NK-92 (cell line): ENCODE measurements around the gene WDR86.

ENCODE experiments used
- DNase-seq: peaks from one replicate; lab custom pipeline; 2025; ENCODE audit not compliant: unreplicated experiment; lab: John Stamatoyannopoulos, UW

The WDR86 gene

DNA sequence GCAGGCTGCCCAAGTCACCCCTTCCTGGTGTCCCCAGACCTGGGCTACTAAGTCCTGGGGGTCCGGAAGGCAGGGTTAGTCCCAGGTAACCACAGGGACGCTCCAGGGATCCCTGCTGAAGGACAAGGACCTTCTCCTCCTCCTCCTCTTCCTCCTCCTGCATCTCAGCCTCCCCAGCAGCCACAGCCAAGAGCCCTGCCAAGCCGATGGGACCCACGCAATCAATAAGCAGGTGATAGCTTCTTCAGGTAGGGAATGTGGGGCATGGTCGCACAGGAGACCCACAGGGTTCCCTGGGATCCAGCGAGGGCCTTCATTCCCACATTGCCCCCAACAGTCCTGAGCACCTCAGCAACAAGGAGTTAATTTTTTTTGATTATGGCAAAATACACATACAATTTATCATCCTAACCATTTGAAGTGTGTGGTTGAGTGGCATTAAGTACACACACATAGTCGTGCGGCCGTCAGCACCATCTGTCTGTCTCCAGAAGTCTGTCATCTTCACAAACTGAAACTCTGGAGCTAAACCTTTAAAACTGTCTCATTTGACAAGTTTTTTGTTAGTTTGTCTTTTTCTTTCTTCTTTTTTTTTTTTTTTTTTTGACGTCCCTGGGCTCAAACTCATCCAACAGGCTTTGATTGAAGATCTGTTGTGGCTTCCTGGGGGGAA lies 18.0 kb upstream of the WDR86 start:
- no peak for DNase-seq

DNA sequence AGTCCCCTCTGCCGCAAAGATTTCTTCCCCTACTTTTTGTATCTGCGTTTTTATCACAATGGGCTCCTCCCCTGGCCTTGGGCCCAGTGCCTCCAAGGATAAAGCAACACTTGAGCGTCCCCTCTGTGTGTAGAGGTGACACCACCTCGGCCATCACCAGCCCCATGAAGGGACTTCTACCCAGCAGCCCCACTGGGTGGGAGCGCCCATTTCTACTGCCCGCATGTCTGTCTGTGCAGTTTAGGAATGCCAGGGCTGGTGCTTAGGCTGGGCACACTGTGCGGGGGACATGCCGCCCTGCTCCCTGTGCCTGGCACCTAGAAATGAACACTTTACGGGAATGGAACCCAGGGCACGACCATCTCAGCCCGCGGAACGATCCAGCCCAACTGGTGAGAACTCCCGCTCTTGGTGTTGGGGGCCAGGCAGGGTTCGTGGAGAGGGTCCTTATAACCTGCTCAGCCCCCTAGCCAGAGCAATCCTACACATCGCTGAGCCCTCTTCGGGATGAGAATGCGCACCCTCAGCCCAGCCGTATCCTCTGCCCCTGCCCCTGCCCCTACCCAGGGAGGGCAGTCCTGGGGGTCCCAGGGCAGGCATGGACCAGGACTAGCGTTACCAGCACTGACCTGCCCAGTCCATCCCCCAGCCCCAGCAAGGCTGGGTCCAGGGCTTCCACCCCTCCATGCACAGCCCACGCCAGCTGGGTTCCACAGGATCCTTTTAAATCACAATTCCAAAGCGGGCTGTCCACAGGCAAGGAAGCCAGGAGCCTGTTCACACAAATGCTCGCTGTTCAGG lies 17.3 kb upstream of the WDR86 start:
- DNase-seq: no peak

DNA sequence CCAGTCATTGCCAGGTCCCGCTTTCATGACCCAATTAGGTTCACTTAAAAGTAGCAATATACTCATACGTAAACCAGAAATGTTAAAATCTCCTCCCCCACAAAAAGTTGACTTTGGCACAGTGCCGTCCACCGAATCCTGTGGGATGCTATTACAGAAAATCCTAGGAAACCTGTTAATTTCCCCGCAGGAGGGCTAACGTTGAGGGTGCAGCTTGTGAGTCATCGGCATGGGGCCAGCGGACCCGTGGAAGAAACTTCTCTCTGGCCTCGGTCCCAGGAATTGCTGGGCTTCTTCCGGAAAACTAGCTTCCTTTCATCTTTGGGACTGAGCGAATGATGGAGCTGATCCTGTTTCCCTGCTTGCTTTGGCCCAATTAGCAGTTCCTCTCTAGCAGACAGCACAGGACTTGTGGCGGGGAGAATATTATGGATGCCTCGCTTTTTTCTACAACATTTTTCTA lies 16.6 kb upstream of the WDR86 start:
- DNase-seq: no peak

DNA sequence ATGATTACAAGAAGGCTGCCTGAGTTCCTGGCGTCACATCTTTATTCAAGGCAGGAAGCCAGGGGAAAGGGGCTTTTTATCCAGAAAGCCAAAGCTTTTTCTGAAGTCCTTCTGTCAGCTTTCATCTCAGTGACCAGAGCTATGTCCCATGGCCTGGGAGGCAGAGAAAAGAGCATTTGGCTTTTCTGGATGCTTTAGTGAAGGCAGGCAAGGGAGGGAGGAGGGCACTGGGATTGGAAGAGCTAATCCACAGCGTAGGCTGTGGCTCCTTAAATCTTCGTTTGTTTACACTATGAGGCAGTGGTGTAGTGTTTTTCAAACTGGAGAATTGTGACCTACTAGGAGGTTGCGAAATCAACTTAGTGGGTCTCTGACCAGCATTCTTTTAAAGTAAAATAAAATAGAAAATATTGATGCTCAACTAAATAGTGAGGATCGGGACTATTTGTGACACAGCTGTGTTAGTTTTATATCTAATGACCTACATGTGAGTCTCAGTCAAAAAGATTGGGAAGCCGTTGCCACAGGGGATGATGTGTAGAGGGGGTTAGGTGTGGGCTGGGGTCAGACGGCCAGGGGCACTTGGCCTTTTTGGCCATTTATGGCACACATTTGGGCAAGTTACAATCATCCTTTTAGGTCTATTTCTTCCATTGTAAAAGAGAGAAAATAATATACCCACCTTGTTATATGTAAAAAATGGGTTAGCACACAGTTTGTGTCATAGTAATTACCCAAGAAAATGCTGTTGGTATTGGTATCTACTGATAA lies 16.0 kb upstream of the WDR86 start:
- DNase-seq: no peak

DNA sequence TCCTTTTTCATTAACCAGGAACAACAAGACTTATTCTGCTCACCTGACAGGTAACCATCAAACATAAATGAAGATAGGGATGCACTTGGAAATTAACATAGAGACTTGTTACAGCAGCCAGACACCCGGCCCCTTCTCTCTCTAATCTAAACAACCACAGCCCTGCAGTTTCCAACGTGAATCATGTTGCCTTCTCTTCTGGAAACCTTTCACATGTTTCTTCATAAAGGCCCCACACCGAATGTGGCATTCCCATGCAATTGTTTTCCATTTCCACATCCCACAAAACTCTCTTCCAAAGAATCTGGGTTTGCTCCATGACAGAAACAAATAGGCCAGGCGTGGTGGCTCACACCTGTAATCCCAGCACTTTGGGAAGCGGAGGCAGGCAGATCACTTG lies 15.0 kb upstream of the WDR86 start:
- no peak for DNase-seq

DNA sequence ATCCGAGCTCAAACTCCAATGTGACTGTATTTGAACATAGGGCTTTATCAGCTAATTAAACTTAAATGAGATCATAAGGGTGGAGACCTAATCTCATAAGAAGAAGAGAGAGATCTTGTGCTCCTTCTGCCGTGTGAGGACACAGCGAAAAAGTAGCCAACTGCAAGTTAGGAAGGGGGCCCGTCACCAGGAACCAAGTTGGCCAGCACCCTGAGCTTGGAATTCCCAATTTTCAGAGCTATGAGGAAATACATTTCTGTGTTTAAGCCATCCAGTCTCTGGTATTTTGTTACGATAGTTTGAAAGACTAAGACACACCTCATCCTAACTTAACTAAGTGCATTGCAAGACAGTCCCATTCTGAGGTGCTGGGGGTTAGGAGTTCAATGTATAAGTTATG lies 14.1 kb upstream of the WDR86 start:
- DNase-seq: no peak

DNA sequence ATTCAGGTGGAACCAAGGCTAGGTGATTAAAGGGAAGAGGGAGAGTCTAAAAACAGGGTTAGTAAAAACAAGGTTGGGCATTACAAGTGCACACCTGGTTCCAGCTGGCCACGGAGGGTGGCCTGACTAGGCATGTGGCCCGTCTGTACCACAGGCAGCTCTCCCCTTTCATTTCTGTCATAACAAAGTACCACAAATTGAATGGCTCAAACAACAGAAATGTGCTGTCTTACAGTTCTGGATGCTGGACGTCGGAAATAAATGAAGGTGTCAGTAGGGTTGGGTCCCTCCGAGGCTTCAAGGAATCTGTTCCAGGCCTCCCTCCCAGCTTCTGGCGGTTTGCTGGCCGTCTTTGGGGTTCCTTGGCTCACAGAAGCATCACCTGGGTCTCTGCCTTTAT lies 13.4 kb upstream of the WDR86 start:
- DNase-seq: no peak

DNA sequence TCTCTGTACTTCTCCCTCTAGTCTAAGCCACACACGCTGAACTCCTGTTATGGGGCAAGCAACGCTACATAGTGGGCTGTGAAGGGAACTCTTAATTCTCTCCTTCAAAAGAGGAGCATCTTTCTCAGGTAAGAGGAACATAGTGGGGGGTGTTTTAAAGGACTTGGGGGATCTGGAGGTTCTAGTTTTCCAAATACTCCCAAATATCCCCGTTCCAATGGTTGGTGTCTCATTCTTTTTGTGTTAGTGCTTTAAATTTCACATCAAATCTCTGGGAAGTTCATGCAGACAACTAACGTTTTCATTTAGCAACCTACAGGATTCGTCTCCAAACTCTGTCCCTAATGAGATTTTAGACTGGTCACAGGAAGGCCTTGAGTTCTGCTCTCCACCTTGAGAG lies 12.4 kb upstream of the WDR86 start:
- DNase-seq: no peak

DNA sequence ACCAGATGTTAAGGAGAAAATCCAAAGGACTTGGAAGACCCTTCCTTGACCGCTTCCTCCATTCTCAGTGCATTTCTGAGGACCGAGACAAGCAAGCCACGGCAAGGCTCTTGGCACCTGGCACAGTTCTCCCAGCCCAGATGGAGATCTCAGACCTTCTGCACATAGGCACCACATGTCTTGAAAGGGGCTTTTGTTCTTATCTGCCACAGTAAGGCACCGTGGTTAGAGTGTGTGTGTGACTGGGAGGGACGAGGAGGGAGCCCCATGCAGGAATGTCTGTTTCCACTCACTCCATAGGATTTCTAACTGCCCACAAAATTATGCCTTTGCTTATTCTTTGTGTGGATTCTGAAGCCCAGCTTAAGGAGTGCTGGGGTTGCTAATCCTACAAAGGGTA lies 10.3 kb upstream of the WDR86 start:
- no peak for DNase-seq

DNA sequence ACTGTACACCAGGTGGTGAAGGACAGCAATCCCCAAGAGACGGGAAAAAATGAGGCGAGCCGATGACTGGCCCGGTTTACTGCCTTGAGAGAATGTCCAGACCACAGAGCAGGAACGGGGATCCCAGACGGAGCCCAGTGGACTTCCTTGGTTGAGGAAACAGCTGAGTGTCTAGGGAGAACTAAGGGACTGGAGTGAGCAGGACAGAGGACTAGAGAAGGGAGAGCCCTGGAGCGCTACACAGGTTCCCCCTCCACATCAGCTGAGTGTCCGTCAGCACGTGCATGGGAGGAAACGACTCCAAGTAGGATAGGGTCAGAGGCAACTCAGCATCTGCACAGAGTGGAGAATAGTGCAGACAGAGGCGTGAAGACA lies 7.1 kb upstream of the WDR86 start:
- no peak for DNase-seq

DNA sequence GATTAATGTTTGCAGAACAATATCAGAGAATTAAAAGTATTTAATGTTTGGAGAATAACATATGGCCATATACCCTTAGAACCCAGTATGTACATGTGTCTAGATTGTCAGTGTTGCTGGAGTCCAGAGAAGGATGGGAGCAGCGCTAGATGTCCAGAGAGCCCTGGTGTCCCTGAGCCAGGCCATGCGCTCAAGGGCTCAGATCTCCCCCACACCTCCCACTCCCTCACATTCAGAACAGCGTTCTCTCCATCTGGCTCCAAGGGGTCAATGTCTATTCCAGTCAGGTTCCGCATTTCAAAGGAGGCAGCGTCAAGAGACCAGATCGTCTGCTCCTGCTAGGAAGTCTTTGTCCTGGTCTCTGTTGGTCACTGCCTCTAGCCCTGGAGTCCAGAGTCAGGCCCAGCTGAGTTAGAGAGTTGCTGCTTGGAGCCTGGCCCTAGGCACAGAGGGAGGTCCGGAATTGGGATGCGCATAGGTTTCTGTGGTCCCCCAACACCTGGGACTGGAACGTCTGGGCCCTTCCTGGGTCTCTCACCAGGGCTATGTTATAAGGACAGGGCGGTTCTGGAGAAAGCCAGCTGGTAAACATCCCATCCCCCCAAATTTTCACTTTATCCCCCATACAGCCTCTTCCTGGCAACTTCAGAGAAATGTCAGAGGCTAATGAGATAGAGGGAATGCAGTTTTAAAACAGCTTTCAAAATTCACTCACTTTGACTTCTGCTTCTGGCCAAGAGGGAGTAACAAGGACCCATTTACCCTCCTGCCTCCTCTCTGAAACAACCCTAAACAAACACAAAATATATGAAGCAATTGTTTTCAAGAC lies 6.5 kb upstream of the WDR86 start:
- DNase-seq: no peak

DNA sequence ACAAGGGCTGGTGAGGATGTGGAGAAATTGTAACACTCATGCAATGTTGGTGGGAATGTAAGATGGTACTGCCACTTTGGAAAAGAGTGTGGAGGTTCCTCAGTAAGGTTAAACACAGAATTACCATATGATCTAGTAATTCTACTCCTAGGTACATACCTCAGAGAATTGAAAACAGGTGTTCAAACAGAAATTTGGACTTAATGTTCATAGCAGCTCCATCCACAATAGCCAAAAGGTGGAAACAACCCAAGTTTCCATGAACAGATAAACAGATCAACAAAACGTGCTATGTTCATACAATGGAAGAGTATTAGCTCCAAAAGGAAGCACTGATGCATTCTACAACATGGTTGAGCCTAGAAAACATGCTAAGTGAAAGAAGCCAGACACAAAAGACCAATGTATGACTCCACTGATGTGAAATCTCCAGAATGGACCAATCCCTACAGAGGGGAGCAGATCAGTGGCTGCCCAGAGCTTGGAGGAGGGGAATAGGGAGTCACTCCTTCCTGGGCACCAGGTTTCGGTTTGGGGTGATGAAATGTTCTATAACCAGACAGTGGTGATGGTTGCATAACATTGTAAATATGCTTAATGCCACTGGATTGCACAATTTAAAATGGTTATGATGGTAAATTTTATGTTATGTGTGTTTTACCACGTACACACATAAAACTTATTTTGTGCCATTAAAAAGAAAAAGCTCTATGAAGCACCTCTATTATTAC lies 5.7 kb upstream of the WDR86 start:
- no peak for DNase-seq

DNA sequence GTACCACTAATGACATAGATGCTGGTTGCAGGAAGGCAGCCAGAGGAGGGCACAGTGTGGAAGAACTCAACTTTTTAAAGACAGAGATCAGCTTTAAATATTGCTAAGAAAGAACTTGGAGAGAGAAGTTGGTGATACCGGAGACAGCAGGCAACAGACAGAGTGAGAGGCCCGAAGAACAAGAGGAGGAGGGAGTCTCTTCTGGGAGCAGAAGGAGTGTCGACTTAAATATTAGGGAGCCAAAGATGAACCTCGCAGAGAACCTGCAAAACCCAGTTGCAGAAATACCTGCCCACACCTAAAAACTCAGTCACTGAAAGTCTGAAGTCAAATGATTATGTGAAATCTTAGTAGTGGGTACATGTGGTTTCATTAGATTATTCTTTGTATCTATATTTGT lies 3.4 kb upstream of the WDR86 start:
- no peak for DNase-seq

DNA sequence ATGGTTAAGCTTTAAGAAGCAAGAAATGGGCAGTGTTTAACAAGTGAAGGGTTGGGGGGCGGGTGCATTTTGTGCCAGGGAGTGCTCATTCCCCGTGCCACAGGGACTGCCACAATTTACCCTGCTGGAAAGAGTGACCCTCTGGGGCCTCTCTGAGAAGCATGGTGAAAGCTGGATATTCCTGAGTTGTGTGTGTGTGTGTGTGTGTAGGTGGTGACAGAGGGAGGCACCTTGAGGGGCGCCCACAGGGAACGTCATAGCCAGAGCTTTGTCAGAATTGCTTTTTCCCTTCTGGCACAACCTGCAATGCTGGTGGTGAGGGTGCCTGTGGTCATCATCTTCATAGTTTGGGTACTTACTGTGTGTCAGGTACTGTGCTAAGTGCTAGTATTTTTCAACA lies 2.5 kb upstream of the WDR86 start:
- no peak for DNase-seq

DNA sequence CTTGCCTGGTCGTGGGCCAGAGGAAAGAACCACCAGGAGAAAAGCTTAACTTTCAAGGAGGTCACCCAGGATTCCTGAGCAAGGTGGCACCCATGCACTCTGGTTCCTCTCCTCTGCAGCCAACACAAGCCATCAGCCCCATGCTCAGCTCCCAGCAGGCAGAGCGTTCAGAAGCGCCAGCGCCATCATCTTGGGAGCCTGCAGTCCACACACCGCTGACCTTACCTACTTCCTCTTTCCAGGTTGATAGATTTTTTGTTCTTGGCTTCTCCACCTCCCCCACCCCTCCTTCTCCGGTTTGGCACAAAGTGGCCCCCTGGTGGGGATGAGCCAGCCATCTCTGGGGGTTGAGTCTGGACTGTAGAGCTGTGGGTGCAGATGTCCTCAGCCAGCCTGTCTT lies 1.7 kb upstream of the WDR86 start:
- DNase-seq: no peak

DNA sequence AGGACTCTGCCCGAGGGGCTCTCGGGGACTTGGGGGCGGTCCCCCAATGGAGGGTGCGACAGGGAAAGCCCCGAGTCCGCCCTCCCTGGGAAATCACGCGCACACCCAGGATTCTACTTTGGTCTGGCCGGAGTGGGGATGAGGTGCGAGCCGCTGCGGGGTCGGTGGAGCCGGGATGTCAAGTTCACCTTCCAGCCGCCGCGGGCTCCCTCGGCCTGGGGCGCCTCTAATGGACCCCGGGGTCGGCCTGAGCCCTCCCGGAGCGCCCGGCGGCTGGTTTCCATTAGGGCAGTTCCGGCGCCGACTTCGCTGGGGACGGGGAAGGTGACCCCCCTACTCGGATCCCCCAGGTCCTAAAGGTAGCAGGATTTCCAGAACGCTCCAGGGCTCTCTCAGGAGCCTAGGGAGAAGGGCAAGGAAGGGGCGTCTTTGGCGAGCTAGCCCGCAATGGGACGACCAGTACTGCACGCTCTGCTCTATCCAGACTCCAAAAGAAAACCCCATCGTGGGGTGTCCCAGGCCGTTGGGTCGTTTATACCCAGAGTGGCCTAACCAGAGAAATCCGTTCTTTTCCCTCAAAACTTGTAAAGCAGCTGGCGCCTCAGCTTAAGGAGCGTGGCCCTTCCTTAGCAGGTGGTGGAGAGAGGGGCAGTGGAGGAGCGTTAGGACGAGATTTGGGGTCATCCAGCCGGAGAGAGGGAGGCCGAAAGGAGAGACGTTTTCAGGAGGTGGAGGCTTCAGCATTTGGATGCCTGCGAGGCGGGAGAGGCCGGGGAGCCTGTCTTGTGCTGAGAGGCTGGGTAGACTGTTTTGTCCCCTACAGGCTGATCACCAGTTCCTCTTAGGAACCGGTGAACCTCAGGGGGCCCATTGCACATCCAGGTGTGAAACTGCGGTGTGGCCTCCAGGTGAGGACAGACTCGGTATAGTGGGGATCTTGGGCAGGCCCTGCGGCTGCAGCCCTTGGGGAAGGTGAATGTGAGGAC lies 860 bp upstream of the WDR86 start:
- DNase-seq: no peak

DNA sequence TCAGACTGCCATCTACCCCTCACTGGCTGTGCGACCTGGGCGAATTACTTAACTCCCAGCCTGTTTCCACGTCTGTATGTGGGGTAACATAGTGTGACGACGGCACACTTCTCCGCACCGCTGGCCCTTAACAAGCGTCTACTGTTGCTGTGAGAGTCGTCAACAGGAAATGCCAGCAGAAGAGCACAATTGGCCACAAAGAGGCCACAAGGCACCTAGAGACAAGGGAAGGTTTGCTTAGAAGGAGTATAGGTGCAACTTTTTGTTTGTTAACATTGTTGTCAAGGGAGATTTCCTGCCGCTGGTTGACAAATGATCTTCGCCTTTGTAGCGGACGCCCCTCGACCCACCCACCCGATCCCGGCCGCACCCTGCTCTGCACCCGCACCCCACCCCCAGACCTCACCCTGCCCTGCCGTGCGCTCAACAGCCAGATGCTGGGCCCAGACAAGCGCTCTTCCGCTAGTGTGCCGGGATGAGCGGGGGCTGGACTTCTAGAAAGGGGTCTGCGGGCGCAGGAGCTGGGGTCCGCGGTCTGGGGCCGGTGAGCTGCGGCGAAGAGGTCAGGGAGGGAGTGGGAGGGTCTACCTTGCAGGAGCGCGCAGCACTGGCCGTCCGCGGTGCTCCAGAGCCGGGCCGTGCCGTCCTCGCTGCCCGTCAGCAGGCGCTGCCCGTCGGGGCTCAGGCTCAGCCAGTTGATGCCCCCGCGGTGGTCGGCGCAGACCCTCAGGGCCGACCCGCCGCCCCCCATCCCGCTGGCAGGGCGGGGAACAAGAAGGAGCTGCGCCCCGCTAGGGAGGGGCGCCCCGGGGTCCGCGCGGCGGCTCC lies 785 bp downstream of the WDR86 start:
- DNase-seq: no peak

DNA sequence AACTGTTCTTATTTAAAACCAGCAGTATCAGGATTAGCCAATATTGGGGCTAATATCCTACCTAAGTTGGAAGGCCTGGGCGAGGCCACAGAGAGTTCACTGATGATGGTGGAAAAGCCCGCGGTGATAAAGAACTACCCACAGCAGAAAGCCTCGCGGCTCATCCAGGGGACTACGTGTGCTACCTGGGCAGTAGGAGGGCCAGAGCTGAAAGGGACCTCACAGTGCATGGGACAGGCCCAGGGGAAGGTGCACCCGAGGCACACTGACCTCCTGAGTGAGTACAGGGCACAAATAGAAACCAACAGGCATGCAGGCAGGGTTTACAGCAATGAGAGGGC lies 1.4 kb downstream of the WDR86 start:
- no peak for DNase-seq
